HepG2 (cell line): ENCODE measurements around the gene NT5C3B. TPM values are rescaled to one million over a fixed set of nuclear protein-coding genes. Genes with fewer than 3 reads are reported as not detected.
A peak's percentile ranks its signal among the peaks of the same experiment; 100 is the strongest.

ENCODE experiments used
- CBX5 ChIP-seq: sonication (generic); formaldehyde crosslinking; IDR thresholded peaks from 2 replicates; pipeline ENCODE4 v1.4.0; 2020; ENCODE audit warnings: missing genetic modification reagents, borderline replicate concordance
- CREB1 ChIP-seq, 2 experiments: fragments of 450-650 bp in 1 of 2; IDR thresholded peaks; 2 replicates each; pipeline ENCODE4 v1.6.1; 2016 to 2017; ENCODE audit warnings: control low read depth in 1 of 2, mild to moderate bottlenecking in 1 of 2, missing compliant biosample characterization in 1 of 2, missing genetic modification characterization in 1 of 2
- FOXP1 ChIP-seq, 2 experiments: fragments of 450-650 bp in 1 of 2; IDR thresholded peaks; 2 replicates each; pipeline ENCODE4 v1.6.1; 2017 to 2018; ENCODE audit warnings: antibody characterized with exemption in 1 of 2
- GPN1 ChIP-seq: sonication (generic); formaldehyde crosslinking; IDR thresholded peaks from 2 replicates; pipeline ENCODE4 v1.5.1; 2020; ENCODE audit warnings: missing genetic modification reagents, borderline replicate concordance
- KDM5B ChIP-seq: sonication (generic); formaldehyde crosslinking; IDR thresholded peaks from 2 replicates; pipeline ENCODE4 v1.4.0; 2020; ENCODE audit warnings: missing genetic modification reagents, mild to moderate bottlenecking, borderline replicate concordance
- MLX ChIP-seq: IDR thresholded peaks from 2 replicates; pipeline ENCODE4 v1.6.1; 2016
- NCOA2 ChIP-seq: sonication (generic); formaldehyde crosslinking; IDR thresholded peaks from 2 replicates; pipeline ENCODE4 v1.8.0; 2022; ENCODE audit warnings: inconsistent platforms
- NR2F2 ChIP-seq: IDR thresholded peaks from 2 replicates; pipeline ENCODE4 v1.6.1; 2012; ENCODE audit warnings: low read depth, inconsistent platforms, borderline replicate concordance
- NRL ChIP-seq: sonication (generic); formaldehyde crosslinking; IDR thresholded peaks from 2 replicates; pipeline ENCODE4 v1.5.0; 2020; ENCODE audit warnings: missing genetic modification reagents, mild to moderate bottlenecking, moderate library complexity, borderline replicate concordance
- RARA ChIP-seq: IDR thresholded peaks from 2 replicates; pipeline ENCODE4 v1.6.1; 2016; ENCODE audit warnings: missing genetic modification reagents, missing compliant biosample characterization
- SNAPC4 ChIP-seq: sonication (generic); formaldehyde crosslinking; IDR thresholded peaks from 2 replicates; pipeline ENCODE4 v1.4.0; 2020; ENCODE audit warnings: mild to moderate bottlenecking, missing genetic modification reagents
- TBX3 ChIP-seq: fragments of 450-650 bp; IDR thresholded peaks from 2 replicates; pipeline ENCODE4 v1.6.1; 2017; ENCODE audit warnings: antibody characterized with exemption, mild to moderate bottlenecking, inconsistent platforms, borderline replicate concordance
- ZNF143 ChIP-seq: sonication (generic); formaldehyde crosslinking; IDR thresholded peaks from 2 replicates; pipeline ENCODE4 v1.4.0; 2020; ENCODE audit warnings: missing genetic modification reagents
- ZNF251 ChIP-seq: sonication (generic); formaldehyde crosslinking; IDR thresholded peaks from 2 replicates; pipeline ENCODE4 v1.9.0; 2021; ENCODE audit warnings: mild to moderate bottlenecking, missing genetic modification reagents
- ZNF513 ChIP-seq: sonication (generic); formaldehyde crosslinking; conservative IDR thresholded peaks from 2 replicates; pipeline ENCODE4 v1.5.0; 2020; ENCODE audit warnings: missing genetic modification reagents
- ZNF672 ChIP-seq: sonication (generic); formaldehyde crosslinking; IDR thresholded peaks from 2 replicates; pipeline ENCODE4 v1.8.1; 2022; ENCODE audit warnings: missing genetic modification reagents
- ZNF713 ChIP-seq: sonication (generic); formaldehyde crosslinking; IDR thresholded peaks from 2 replicates; pipeline ENCODE4 v1.4.0; 2020; ENCODE audit warnings: mild to moderate bottlenecking, missing genetic modification reagents
- ZNF782 ChIP-seq: sonication (generic); formaldehyde crosslinking; IDR thresholded peaks from 2 replicates; pipeline ENCODE4 v1.4.0; 2020; ENCODE audit warnings: missing genetic modification reagents, mild to moderate bottlenecking, borderline replicate concordance
- ZNF816 ChIP-seq: sonication (generic); formaldehyde crosslinking; IDR thresholded peaks from 2 replicates; pipeline ENCODE4 v1.8.0; 2022; ENCODE audit warnings: missing genetic modification reagents, mild to moderate bottlenecking, borderline replicate concordance
- ZUFSP ChIP-seq: sonication (generic); formaldehyde crosslinking; IDR thresholded peaks from 2 replicates; pipeline ENCODE4 v1.9.0; 2021; ENCODE audit warnings: missing genetic modification reagents, mild to moderate bottlenecking, borderline replicate concordance
- polyA plus RNA-seq, 8 experiments: library from polyadenylated mRNA; depleted of rRNA in 3 of 8; stranded (reverse) in 7 of 8; unstranded in 1 of 8; fragments of >200 nt; fragmentation: Illumina TruSeq in 4 of 8; extraction: Trizol in 4 of 8; gene quantifications; 2 replicates each; pipeline versions ENCODE4 v1.2.1 to v1.2.3, GENCODE V29; 2011 to 2016; ENCODE audit warnings: low read depth in 4 of 8, missing spikeins in 1 of 8, mixed read lengths in 1 of 8; ENCODE audit not compliant: insufficient read depth in 1 of 8
- total RNA-seq, 5 experiments: library from RNA; depleted of rRNA; stranded (reverse); fragments of >200 nt; fragmentation: Illumina TruSeq; extraction: Trizol; gene quantifications; 2 replicates each; pipeline ENCODE4 v1.2.3, GENCODE V29; 2016; ENCODE audit warnings: low read depth in 1 of 5

NT5C3B gene
- total and polyA plus RNA-seq, 2 of the 13 experiments (the other 11 are each of a cell fraction or from before 2014, with no cell fraction given) = 104 to 126 TPM

GRCh38 chr17:41800601-41801373 lies 35.2 kb downstream of the NT5C3B start (continued):
- TF ChIP-seq MLX (0 out of 2 replicates have a peak, but pooled peaks have one; percentile 35), TBX3 (no peak), NR2F2 (peak; percentile 68; the same call in 1 of the 2 replicates), FOXP1 (IDR thresholded peaks at IDR 0.05) (no peak), FOXP1 (CRISPR knock-in tag; IDR thresholded peaks at IDR 0.05) (no peak), ZUFSP (CRISPR knock-in tag) (no peak), NCOA2 (no peak), CBX5 (no peak), ZNF816 (no peak), RARA (CRISPR knock-in tag) (peak; percentile 60; the same call in 1 of the 2 replicates), ZNF782 (CRISPR knock-in tag) (no peak), ZNF672 (CRISPR knock-in tag) (no peak; the same call in 1 of the 2 replicates), ZNF513 (CRISPR knock-in tag) (no peak), CREB1 (IDR thresholded peaks at IDR 0.05) (no peak), CREB1 (CRISPR knock-in tag; IDR thresholded peaks at IDR 0.05) (0 out of 2 replicates have a peak, but pooled peaks have one; percentile 40), ZNF143 (CRISPR knock-in tag) (no peak), ZNF251 (no peak), SNAPC4 (CRISPR knock-in tag) (no peak), NRL (CRISPR knock-in tag) (no peak; the same call in 1 of the 2 replicates), KDM5B (CRISPR knock-in tag) (peak; percentile 72; the same call in 1 of the 2 replicates), GPN1 (CRISPR knock-in tag) (no peak), ZNF713 (CRISPR knock-in tag) (no peak)
